GM19043 (cell line): Measurements from ENCODE around the gene IL11.
A peak's percentile ranks its signal among the peaks of the same experiment; 100 is the strongest.
"Not testable (repeated sequence)": the region's sequence is repeated elsewhere in the genome, so short reads cannot be mapped to it uniquely, and the experiment has no call there.

ENCODE experiments used
- ATAC-seq: cut with Tn5 transposase; IDR thresholded peaks from one replicate; pipeline ENCODE4 v1.9.1; 2021; ENCODE audit warnings: low read depth; ENCODE audit not compliant: unreplicated experiment

The IL11 gene

GRCh38 chr19:55339105-55339888, 31.0 kb downstream of the IL11 start, which contains the start of gene KMT5C:
TSS of gene KMT5C (plus strand) at chr19:55339876. CDS start at chr19:55341937, 2,061 bp downstream.
- ATAC-seq: peak; percentile 83

- ATAC-seq: no peak
Observed at GRCh38 chr19:55336101-55336500, 34.2 kb downstream of the IL11 start.

- ATAC-seq: no peak
Observed at GRCh38 chr19:55333870-55334269, 36.4 kb downstream of the IL11 start.

GRCh38 chr19:55329791-55330190, 40.5 kb downstream of the IL11 start:
- not testable (repeated sequence) for ATAC-seq

GRCh38 chr19:55328774-55329318, 41.4 kb downstream of the IL11 start:
- not testable (repeated sequence) for ATAC-seq

- ATAC-seq: no peak
Observed at GRCh38 chr19:55325172-55325571, 45.1 kb downstream of the IL11 start, which contains the start of gene TMEM150B. TSS of gene TMEM150B (minus strand) at chr19:55325341. CDS start at chr19:55321036, 4,305 bp downstream.

GRCh38 chr19:55324662-55325061, 45.6 kb downstream of the IL11 start:
- ATAC-seq: no peak

GRCh38 chr19:55322204-55322885, 47.9 kb downstream of the IL11 start:
- no peak for ATAC-seq

GRCh38 chr19:55321466-55322137, 48.7 kb downstream of the IL11 start:
- no peak for ATAC-seq

- no peak for ATAC-seq
Observed at GRCh38 chr19:55320844-55321419, 49.3 kb downstream of the IL11 start.

- ATAC-seq: no peak
Observed at GRCh38 chr19:55319785-55320184, 50.5 kb downstream of the IL11 start.

- no peak for ATAC-seq
Observed at GRCh38 chr19:55316646-55317045, 53.6 kb downstream of the IL11 start.

GRCh38 chr19:55315956-55316525, 54.2 kb downstream of the IL11 start:
- no peak for ATAC-seq

GRCh38 chr19:55314396-55314795, 55.9 kb downstream of the IL11 start:
- ATAC-seq: no peak
